Measurements from ENCODE around the gene ANKRD13C. TPM values are rescaled to one million over a fixed set of nuclear protein-coding genes. Genes with fewer than 3 reads are reported as not detected.
"Not testable (repeated sequence)": the region's sequence is repeated elsewhere in the genome, so short reads cannot be mapped to it uniquely, and the experiment has no call there.

Gene ANKRD13C
- total RNA-seq, 4 donors from 2014 or later: 9.6 to 13.5 (median 11.1) TPM

- intact Hi-C loops (cut with DNase I; ENCODE audit: low total_unique reads) (no loop called here), in situ Hi-C loops (cut with MboI; ENCODE audit: low sequenced_read_pairs in 4 of 4) (no loop called here)
- no peak for DNase-seq
- Histone ChIP-seq H3K4me3 (no peak overlapping the region), H3K27me3 (no peaks in the 10 kb centered on the region), H3K9me3 (no peaks in the 10 kb centered on the region), H3K36me3 (no peaks in the 10 kb centered on the region), H3K27ac (no peak overlapping the region), H3K4me1 (no peaks in the 10 kb centered on the region)
- TF ChIP-seq POLR2A (IDR thresholded peaks at IDR 0.05): no peak
- TF ChIP-seq CTCF (IDR thresholded peaks at IDR 0.05 in 4 of 5, conservative IDR thresholded peaks at IDR 0.05 in 1 of 5): no peak
- ATAC-seq: no peak
Observed at GRCh38 chr1:70372426-70372825, 17.9 kb upstream of the ANKRD13C start.

GRCh38 chr1:70371586-70371985 is 17.1 kb upstream of the ANKRD13C start:
- H3K4me3 ChIP-seq; DNase-seq; H3K4me1 ChIP-seq; H3K27me3 ChIP-seq; intact Hi-C loops (cut with DNase I; ENCODE audit: low total_unique reads); ATAC-seq; in situ Hi-C loops (cut with MboI; ENCODE audit: low sequenced_read_pairs in 4 of 4); H3K9me3 ChIP-seq; H3K36me3 ChIP-seq; H3K27ac ChIP-seq: not testable (repeated sequence)

GRCh38 chr1:70367397-70367796 is 12.9 kb upstream of the ANKRD13C start:
- DNase-seq; H3K4me1 ChIP-seq; H3K27me3 ChIP-seq; ATAC-seq; H3K27ac ChIP-seq; H3K4me3 ChIP-seq; H3K36me3 ChIP-seq; in situ Hi-C loops (cut with MboI; ENCODE audit: low sequenced_read_pairs in 4 of 4); intact Hi-C loops (cut with DNase I; ENCODE audit: low total_unique reads); H3K9me3 ChIP-seq: not testable (repeated sequence)

- DNase-seq; H3K27me3 ChIP-seq; H3K4me1 ChIP-seq; H3K27ac ChIP-seq; H3K4me3 ChIP-seq; H3K9me3 ChIP-seq; intact Hi-C loops (cut with DNase I; ENCODE audit: low total_unique reads); H3K36me3 ChIP-seq; ATAC-seq; in situ Hi-C loops (cut with MboI; ENCODE audit: low sequenced_read_pairs in 4 of 4): not testable (repeated sequence)
Observed at GRCh38 chr1:70366997-70367396, 12.5 kb upstream of the ANKRD13C start.

- DNase-seq; H3K27ac ChIP-seq; in situ Hi-C loops (cut with MboI; ENCODE audit: low sequenced_read_pairs in 4 of 4): not testable (repeated sequence)
Observed at GRCh38 chr1:70366425-70366952, 12.0 kb upstream of the ANKRD13C start.

GRCh38 chr1:70364439-70364838 is 9.9 kb upstream of the ANKRD13C start:
- in situ Hi-C loops (cut with MboI; ENCODE audit: low sequenced_read_pairs in 4 of 4) (no loop called here), intact Hi-C loops (cut with DNase I; ENCODE audit: low total_unique reads) (no loop called here)
- Histone ChIP-seq H3K27ac (no peak overlapping the region), H3K4me3 (no peak overlapping the region), H3K27me3 (no peaks in the 10 kb centered on the region), H3K36me3 (no peaks in the 10 kb centered on the region), H3K4me1 (no peaks in the 10 kb centered on the region), H3K9me3 (no peaks in the 10 kb centered on the region)
- ATAC-seq (no peak), DNase-seq (no peak)
- TF ChIP-seq CTCF (IDR thresholded peaks at IDR 0.05 in 4 of 5, conservative IDR thresholded peaks at IDR 0.05 in 1 of 5) (no peak), POLR2A (IDR thresholded peaks at IDR 0.05) (no peak)

More at GRCh38 chr1:70366425-70366952, 12.0 kb upstream of the ANKRD13C start:
- H3K27me3 ChIP-seq; H3K4me3 ChIP-seq; ATAC-seq; intact Hi-C loops (cut with DNase I; ENCODE audit: low total_unique reads); H3K36me3 ChIP-seq; H3K4me1 ChIP-seq; H3K9me3 ChIP-seq: not testable (repeated sequence)

GRCh38 chr1:70361727-70362398 is 7.3 kb upstream of the ANKRD13C start:
- Histone ChIP-seq H3K4me3 (no peak overlapping the region), H3K9me3 (no peaks in the 10 kb centered on the region), H3K4me1 (no peaks in the 10 kb centered on the region), H3K27ac (no peak overlapping the region), H3K36me3 (no peaks in the 10 kb centered on the region), H3K27me3 (no peaks in the 10 kb centered on the region)
- intact Hi-C loops (cut with DNase I; ENCODE audit: low total_unique reads) (no loop called here), in situ Hi-C loops (cut with MboI; ENCODE audit: low sequenced_read_pairs in 4 of 4) (no loop called here)
- DNase-seq (no peak), ATAC-seq (no peak)
- TF ChIP-seq POLR2A (IDR thresholded peaks at IDR 0.05): no peak
- no peak for TF ChIP-seq CTCF (IDR thresholded peaks at IDR 0.05 in 4 of 5, conservative IDR thresholded peaks at IDR 0.05 in 1 of 5)

Measured in gastrocnemius medialis (tissue), 4 donors.